Activated CD8-positive, alpha-beta memory T cell treated with anti-CD3 and anti-CD28 coated beads for 36 hours (primary cell): Measurements from ENCODE around the gene WDTC1. TPM values are rescaled to one million over a fixed set of nuclear protein-coding genes. Genes with fewer than 3 reads are reported as not detected.
"Not testable (repeated sequence)": the region's sequence is repeated elsewhere in the genome, so short reads cannot be mapped to it uniquely, and the experiment has no call there.

ENCODE experiments used
- CTCF ChIA-PET: fragments of 350-600 bp; sonication (Branson Sonifier 250); formaldehyde crosslinking; loops from one replicate; lab custom pipeline; 2021; ENCODE audit warnings: antibody characterized with exemption; lab: Charles Lee
- POLR2A ChIA-PET: fragments of 350-600 bp; sonication (Branson Sonifier 250); formaldehyde crosslinking; loops from one replicate; lab custom pipeline; 2021; ENCODE audit warnings: antibody characterized with exemption; lab: Charles Lee
- total RNA-seq, 2 experiments: library from RNA; stranded (reverse); gene quantifications; one replicate each; pipeline ENCODE4 v1.2.3, GENCODE V29; 2021

Gene WDTC1, protein sequence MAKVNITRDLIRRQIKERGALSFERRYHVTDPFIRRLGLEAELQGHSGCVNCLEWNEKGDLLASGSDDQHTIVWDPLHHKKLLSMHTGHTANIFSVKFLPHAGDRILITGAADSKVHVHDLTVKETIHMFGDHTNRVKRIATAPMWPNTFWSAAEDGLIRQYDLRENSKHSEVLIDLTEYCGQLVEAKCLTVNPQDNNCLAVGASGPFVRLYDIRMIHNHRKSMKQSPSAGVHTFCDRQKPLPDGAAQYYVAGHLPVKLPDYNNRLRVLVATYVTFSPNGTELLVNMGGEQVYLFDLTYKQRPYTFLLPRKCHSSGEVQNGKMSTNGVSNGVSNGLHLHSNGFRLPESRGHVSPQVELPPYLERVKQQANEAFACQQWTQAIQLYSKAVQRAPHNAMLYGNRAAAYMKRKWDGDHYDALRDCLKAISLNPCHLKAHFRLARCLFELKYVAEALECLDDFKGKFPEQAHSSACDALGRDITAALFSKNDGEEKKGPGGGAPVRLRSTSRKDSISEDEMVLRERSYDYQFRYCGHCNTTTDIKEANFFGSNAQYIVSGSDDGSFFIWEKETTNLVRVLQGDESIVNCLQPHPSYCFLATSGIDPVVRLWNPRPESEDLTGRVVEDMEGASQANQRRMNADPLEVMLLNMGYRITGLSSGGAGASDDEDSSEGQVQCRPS
- 10 to 100 TPM; 19.1 to 20.1 TPM for total RNA-seq

DNA sequence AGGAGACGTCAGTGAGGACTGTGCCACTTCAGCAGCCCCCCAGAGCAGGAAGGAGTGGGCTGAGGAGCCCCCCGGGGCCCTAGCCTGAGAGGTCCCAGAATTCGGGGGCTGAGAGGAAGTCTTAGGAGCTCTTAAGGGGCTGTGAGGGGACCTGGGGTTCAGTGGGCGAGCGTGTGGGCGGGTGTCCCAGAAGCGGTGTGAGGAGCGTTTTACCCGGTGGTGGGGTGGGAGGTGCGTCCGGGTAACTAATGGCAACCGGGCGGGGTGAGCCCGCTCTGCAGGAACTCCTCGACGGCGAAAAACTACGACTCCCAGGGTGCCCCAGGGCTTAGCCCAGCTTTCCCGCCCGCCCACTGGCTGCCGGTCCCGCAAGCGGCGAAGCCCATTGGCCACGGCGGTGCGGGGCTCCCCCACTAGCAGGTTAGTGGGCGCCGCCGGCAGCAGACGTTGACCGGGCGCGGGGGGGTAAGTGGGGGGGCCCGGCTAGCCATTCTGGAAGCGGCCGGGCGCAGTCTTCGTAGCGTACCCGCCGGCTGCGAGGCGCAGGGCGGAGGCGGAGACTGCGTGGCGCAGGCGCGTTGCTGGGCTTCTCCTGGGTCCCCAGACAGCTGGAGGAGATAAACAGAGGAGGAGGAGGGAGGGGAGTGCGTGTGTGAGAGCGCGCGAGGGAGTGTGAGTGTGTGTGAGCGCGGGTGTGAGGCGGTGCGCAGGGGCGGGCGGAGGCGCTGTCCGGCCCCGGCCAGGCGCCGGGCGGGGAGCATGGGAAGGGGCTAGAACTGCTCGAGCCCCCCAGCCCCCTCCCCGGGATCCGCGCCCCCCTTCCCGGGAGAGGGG lies at the start of gene WDTC1:
Gene WDTC1 (plus strand): TSS at position 584 of the 834 bp plus-strand sequence. CDS start 26,423 bp downstream, outside the sequence.
- ChIA-PET CTCF (interaction anchor here (0.7 to 1.3 kb wide), 3 partner anchors 9 to 489 kb away, joined by 3 to 4 read pairs (median 3); no protein-coding TSS in a partner anchor), POLR2A (interaction anchor here (1.2 kb wide), 1 partner anchor 80 kb away, joined by 3 read pairs; the partner anchor contains the start of gene SLC9A1)

DNA sequence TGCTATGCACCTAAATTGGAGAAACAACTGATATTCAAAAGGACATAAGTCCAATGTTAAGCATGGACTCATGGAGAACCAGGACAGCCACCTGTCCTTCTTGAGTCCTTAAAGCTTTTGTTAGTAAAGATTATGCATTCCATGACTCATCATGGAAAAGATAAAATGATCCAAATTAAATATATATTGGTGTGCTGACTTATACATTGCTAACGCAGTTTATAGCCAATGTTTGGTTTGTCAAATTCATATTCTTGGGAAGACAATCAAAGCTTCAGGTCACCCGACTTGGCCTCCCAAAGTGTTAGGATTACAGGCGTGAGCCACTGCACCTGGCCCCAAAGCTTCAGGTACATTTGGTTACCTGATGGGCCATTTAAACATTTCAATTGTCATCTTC lies 49.8 kb upstream of the WDTC1 start:
- POLR2A ChIA-PET, result not testable (repeated sequence)
- CTCF ChIA-PET, result interaction anchor here (2.4 kb wide), 1 partner anchor 140 kb away, joined by 5 read pairs; no protein-coding TSS in a partner anchor

DNA sequence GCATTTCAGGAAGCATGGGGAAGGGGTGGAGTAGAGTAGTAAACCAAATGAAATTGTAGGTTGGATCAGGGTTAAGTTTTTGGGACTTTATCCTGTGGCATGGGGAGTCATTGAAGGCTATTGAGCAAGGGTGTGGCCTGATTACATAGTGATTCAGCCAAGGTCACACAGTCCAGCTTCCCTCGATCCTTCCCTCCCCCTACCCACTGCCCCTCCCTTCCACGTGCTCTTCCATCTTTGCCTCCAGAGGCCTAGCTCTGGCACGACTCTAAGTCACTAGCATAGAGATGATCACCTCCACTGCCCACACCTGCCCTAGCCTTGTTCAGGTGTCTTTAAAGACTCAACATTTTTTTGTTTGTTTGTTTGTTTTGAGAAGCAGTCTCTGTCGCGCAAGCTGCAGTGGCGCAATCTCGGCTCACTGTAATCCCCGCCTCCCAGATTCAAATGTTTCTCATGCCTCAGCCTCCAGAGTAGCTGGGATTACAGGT lies 42.3 kb upstream of the WDTC1 start:
- ChIA-PET POLR2A (no interaction called here), CTCF (no interaction called here)

DNA sequence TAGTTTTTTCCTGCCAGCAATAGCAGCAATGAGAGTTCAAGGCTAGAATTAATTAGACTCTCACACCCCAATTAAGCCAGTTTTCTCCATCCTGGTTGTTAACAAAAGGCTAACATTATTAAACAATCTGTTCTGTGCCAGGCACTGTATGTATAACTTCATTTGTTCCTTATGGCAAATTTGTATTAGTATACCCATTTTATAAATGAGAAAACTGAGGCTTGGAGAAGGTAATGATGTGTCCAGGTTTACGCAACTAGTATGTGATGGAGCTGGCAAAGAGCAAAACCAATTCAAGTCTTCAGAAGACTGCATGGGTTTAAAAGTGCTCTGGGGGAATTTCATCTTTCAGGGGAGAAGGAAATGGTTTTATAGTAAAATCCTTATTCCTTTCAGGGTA lies 41.2 kb upstream of the WDTC1 start:
- ChIA-PET POLR2A (no interaction called here), CTCF (no interaction called here)

DNA sequence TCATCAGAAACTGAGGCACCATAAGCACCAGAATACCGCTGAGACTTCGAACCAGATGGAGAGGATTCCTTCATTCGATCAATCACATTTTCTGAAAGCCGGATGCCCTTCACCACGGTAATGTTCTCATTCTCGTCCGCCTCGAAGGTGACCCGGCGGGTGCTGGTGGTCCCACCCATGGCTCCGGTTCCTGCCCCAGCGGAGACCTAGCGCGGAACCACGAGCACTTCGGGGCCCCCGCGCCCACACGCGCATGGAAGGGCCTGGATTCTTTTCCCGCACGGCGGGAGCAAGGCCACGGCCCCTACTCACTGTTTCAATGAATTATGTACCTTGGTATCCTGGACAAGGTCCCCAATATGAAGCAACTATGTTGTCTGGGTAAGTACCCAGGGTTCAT lies 33.1 kb upstream of the WDTC1 start:
- ChIA-PET CTCF (interaction anchor here (2.0 kb wide), 1 partner anchor 99 kb away, joined by 5 read pairs; no protein-coding TSS in a partner anchor), POLR2A (no interaction called here)

DNA sequence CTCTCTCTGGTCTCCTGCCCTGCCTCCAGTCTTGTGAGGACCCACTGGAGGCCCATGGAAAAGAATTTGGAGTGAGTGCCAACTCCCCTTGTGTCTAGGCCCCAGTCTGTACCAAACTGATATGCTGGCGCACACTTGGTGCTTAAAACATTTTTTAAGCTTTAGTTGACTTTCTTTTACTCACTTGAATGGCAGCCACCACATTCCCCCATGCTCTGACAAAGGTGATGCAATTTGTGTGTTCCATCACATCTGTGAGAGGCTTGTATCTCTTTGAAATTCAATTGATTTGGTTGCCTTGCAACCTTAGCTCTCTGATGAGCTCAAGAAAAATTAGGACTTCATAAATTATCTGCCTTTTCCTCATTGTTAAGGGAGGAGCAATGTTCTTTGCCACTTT lies 30.5 kb upstream of the WDTC1 start:
- ChIA-PET POLR2A (no interaction called here), CTCF (interaction anchor here (0.7 kb wide), 1 partner anchor 102 kb away, joined by 3 read pairs; no protein-coding TSS in a partner anchor)

DNA sequence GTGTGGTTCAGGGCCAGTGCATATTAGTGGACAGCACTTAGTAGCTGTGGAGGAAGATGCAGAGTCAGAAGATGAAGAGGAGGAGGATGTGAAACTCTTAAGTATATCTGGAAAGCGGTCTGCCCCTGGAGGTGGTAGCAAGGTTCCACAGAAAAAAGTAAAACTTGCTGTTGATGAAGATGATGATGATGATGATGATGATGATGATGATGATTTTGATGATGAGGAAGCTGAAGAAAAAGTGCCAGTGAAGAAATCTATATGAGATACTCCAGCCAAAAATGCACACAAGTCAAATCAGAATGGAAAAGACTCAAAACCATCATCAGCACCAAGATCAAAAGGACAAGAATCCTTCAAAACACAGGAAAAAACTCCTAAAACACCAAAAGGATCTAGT lies 27.2 kb upstream of the WDTC1 start:
- CTCF ChIA-PET, result not testable (repeated sequence)

DNA sequence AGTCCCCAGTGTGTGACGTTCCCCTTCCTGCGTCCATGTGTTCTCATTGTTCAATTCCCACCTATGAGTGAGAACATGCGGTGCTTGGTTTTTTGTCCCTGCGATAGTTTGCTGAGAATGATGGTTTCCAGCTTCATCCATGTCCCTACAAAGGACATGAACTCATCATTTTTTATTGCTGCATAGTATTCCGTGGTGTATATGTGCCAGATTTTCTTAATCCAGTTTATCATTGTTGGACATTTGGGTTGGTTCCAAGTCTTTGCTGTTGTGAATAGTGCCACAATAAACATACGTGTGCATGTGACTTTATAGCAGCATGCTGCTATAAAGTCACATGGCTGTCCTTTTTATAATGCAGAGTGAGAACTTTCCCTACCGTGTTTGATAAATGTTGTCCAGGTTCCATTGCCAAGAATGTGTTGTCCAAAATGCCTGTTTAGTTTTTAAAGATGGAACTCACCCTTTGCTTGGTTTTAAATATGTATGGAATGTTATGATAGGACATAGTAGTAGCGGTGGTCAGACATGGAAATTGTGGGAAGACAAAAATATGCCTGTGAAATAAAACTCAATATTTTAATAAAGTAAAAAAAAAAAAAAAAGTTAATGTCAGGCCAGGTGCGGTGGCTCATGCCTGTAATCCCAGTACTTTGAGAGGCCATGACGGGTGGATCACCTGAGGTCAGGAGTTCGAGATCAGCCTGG lies 26.1 kb upstream of the WDTC1 start:
- POLR2A ChIA-PET, CTCF ChIA-PET: not testable (repeated sequence)

More for the DNA sequence above, 27.2 kb upstream of the WDTC1 start:
- POLR2A ChIA-PET, result not testable (repeated sequence)

DNA sequence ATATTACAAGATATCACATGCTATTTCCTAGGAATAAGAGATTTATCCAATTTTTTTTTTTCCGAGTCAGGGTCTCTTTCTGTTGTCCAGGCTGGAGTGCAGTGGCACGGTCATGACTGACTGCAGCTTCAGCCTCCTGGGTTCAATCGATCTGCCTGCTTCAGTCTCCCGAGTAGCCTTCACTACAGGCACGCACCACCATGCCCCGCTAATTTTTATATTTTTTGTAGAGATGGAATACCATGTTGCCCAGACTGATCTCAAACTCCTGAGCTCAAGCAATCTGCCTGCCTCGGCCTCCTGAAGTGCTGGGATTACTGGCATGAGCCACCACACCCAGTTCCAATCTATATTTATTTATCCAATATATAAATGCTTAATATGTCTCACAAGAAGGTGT lies 18.0 kb upstream of the WDTC1 start:
- ChIA-PET POLR2A (no interaction called here), CTCF (no interaction called here)

DNA sequence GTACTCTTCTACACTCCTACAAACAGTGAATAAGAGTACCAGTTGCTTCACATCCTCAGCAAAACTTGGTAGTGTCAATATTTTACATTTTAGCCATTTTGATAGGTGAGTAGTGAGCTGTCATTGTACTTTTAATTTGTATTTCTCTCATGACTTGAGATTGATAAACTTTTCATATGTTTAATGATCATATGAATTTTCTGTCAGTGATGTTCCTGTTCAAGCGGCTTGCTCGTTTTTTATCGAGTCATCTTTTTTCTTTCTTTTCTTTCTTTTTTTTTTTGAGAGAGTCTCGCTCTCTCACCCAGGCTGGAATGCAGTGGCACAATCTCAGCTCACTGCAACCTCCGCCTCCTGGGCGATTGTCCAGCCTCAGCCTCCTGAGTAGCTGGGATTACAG lies 17.0 kb upstream of the WDTC1 start:
- POLR2A ChIA-PET, result no interaction called here
- CTCF ChIA-PET, result interaction anchor here (1.0 kb wide), 1 partner anchor 115 kb away, joined by 3 read pairs; no protein-coding TSS in a partner anchor

DNA sequence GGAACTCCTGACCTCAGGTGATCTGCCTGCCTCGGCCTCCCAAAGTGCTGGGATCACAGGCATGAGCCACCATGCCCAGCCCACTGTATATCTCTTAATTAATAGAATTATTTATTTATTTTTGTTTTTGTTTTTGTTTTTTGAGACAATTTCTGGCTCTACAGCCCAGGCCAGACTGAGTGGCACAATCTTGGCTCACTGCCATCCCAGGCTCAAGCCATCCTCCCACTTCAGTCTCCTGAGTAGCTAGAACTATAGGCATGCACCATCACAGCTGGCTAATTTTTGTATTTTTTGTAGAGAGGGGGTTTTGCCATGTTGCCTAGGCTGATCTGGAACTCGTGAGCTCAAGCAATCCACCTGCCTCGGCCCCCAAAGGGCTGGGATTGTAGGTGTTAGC lies 15.7 kb upstream of the WDTC1 start:
- ChIA-PET POLR2A (no interaction called here), CTCF (interaction anchor here (1.3 kb wide), 1 partner anchor 78 kb away, joined by 4 read pairs; no protein-coding TSS in a partner anchor)

DNA sequence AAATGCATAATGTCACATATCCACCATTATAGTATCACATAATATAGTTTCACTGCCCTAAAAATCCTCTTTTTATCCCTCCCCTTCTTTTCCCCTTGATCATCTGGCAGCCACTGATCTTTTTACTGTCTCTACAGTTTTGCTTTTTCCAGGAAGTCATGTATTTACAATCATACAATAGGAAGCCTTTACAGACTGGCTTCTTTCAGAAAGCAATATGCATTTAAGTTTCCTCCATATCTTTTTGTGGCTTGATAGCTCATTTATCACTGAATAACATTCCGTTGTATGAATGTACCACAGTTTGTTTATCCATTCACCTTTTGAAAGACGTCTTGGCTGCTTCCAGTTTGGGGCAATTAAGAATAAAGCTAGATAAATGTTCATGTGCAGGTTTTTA lies 14.3 kb upstream of the WDTC1 start:
- ChIA-PET POLR2A (no interaction called here), CTCF (interaction anchor here (0.7 kb wide), 1 partner anchor 152 kb away, joined by 5 read pairs; no protein-coding TSS in a partner anchor)

DNA sequence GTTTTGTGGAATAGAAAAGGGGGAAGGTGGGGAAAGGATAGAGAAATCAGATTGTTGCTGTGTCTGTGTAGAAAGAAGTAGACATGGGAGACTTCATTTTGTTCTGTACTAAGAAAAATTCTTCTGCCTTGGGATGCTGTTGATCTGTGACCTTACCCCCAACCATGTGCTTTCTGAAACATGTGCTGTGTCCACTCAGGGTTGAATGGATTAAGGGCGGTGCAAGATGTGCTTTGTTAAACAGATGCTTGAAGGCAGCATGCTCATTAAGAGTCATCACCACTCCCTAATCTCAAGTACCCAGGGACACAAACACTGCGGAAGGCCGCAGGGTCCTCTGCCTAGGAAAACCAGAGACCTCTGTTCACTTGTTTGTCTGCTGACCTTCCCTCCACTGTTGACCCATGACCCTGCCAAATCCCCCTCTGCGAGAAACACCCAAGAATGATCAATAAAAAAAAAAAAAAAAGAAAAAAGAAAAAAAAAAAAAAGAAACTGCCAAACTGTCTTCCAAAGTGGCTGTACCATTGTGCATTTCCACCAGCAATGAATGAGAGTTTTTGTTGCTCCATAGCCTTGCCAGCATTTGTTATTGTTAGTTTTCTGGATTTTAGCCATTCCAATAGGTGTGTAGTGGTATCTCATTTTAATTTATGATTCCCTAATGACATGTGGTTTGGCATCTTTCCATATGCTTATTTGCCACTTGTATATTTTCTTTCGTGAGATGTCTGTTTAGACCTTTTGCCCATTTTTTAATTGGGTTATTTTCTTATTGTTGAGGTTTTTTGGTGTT lies 13.5 kb upstream of the WDTC1 start:
- POLR2A ChIA-PET, result not testable (repeated sequence)
- CTCF ChIA-PET, result interaction anchor here (0.7 kb wide), 1 partner anchor 153 kb away, joined by 5 read pairs; no protein-coding TSS in a partner anchor

DNA sequence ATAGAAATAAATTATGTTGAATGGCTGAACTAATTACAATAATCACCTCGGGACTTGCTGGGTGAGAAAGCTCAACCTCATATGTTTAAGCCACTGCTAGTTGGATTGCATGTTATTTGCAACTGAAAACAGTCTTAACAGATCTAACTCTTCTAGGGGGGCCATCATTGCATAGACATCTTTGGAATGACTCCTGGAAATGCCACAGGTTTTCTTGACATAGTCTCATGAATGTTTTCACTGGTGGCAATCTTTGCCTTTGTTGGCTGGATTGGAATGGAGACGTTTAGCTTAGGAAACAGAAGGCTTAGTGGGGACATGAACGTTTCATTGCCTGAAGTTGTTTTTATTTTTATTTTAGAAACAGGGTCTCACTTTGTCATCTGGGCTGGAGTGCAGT lies 8.8 kb upstream of the WDTC1 start:
- ChIA-PET POLR2A (no interaction called here), CTCF (interaction anchor here (0.6 to 1.2 kb wide), 3 partner anchors 20 to 455 kb away, joined by 3 read pairs; no protein-coding TSS in a partner anchor)

DNA sequence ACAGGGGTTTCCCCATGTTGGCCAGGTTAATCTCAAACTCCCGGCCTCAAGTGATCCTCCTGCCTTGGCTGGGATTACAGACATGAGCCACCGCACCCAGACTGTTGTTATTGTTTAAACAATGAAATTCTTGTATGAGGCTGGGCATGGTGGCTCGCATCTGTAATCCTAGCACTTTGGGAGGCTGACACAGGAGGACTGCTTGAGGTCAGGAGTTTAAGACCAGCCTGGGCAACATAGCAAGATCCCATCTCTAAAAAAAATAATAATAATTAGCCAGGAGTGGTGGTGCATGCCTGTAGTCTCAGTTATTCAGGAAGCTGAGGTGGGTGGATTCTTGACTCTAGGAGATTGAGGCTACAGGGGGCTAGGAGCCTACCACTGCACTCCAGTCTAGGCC lies 6.7 kb upstream of the WDTC1 start:
- CTCF ChIA-PET, result interaction anchor here (0.7 kb wide), 1 partner anchor 56 kb away, joined by 3 read pairs; no protein-coding TSS in a partner anchor
- POLR2A ChIA-PET, result no interaction called here

DNA sequence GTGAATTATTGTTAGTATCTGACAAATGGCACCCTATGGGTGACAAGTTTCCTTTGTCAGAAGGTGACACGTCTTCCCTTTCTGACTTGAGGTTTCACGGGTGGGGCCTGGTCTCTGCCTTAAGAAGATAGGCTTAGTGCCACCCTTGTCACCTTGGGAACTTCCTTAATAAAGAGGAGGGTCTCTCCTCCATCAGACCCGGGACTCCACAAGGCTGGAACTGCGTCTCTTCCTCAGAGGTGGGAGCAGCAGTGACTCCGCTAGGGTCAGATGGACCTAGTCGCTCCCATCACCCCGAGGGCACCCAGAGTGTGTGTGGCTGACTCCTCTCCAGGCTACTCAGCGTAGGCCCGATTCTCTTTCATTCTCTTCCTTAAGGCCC lies 774 bp upstream of the WDTC1 start:
- ChIA-PET CTCF (interaction anchor here (1.0 to 1.3 kb wide), 2 partner anchors 35 to 490 kb away, joined by 3 read pairs; no protein-coding TSS in a partner anchor), POLR2A (interaction anchor here (1.2 kb wide), 1 partner anchor 79 kb away, joined by 3 read pairs; the partner anchor contains the start of gene SLC9A1)

DNA sequence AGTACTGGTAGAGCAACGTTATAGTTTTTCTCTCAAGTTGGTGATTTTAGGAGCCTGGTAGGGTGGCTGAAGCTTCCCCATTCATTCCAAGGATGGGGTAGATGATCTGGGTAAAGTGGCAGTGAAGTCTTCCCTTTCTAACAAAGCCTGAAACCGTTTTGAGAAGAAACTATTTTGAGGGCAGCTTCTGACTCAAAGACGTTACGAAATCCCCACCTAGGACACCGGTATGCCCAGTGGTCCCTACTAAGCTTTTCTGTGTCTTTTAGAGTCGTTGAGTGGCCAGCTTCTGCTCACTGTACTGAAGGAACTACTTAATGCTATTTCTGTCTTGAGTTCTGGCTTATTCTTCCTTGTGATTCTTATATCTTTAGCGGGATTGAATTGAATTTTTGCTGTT lies 1.4 kb downstream of the WDTC1 start:
- ChIA-PET POLR2A (no interaction called here), CTCF (no interaction called here)
